ENCODE data around the gene NAA30.
"Not testable (repeated sequence)": the region's sequence is repeated elsewhere in the genome, so short reads cannot be mapped to it uniquely, and the experiment has no call there.

NAA30 gene

GRCh38 chr14:57362361-57362760 lies 28.0 kb upstream of the NAA30 start:
- DNase-seq (ENCODE audit: extremely low read depth, low read depth), result no peak
- H3K4me3 ChIP-seq (replicated peaks; ENCODE audit: low read depth, low read length), result no peak overlapping the region
- TF ChIP-seq, protein P1, sequence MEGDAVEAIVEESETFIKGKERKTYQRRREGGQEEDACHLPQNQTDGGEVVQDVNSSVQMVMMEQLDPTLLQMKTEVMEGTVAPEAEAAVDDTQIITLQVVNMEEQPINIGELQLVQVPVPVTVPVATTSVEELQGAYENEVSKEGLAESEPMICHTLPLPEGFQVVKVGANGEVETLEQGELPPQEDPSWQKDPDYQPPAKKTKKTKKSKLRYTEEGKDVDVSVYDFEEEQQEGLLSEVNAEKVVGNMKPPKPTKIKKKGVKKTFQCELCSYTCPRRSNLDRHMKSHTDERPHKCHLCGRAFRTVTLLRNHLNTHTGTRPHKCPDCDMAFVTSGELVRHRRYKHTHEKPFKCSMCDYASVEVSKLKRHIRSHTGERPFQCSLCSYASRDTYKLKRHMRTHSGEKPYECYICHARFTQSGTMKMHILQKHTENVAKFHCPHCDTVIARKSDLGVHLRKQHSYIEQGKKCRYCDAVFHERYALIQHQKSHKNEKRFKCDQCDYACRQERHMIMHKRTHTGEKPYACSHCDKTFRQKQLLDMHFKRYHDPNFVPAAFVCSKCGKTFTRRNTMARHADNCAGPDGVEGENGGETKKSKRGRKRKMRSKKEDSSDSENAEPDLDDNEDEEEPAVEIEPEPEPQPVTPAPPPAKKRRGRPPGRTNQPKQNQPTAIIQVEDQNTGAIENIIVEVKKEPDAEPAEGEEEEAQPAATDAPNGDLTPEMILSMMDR (IDR thresholded peaks at IDR 0.05; ENCODE audit: low read depth, low read length, missing control alignments), result no peak

- DNase-seq (ENCODE audit: extremely low read depth, low read depth), result no peak
- H3K4me3 ChIP-seq (replicated peaks; ENCODE audit: low read depth, low read length), result no peak overlapping the region
- TF ChIP-seq, protein P1 (IDR thresholded peaks at IDR 0.05; ENCODE audit: low read depth, low read length, missing control alignments), result no peak
Measured at GRCh38 chr14:57364659-57365450, 25.5 kb upstream of the NAA30 start.

DNA sequence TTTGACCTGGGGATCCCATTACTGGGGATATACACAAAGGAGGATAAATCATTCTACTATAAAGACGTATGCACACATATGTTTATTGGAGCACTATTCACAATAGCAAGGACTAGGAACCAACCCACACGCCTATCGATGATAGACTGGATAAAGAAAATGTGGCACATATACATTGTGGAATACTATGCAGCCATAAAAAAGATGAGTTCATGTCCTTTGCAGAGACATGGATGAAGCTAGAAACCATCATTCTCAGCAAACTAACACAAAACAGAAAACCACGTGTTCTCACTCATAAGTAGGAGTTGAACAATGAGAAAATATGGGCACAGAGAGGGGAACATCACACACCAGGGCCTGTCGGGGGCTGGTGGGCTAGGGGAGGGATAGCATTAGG lies 20.2 kb upstream of the NAA30 start:
- H3K4me3 ChIP-seq (replicated peaks; ENCODE audit: low read depth, low read length), result not testable (repeated sequence)

GRCh38 chr14:57371013-57371412 lies 19.4 kb upstream of the NAA30 start:
- H3K4me3 ChIP-seq (replicated peaks; ENCODE audit: low read depth, low read length), result no peak overlapping the region
- TF ChIP-seq, protein P1 (IDR thresholded peaks at IDR 0.05; ENCODE audit: low read depth, low read length, missing control alignments), result no peak
- no peak for DNase-seq (ENCODE audit: extremely low read depth, low read depth)

More for the DNA sequence above, 20.2 kb upstream of the NAA30 start:
- not testable (repeated sequence) for DNase-seq (ENCODE audit: extremely low read depth, low read depth)

- no peak for DNase-seq (ENCODE audit: extremely low read depth, low read depth)
- H3K4me3 ChIP-seq (replicated peaks; ENCODE audit: low read depth, low read length), result no peak overlapping the region
- TF ChIP-seq, protein P1 (IDR thresholded peaks at IDR 0.05; ENCODE audit: low read depth, low read length, missing control alignments), result no peak
Measured at GRCh38 chr14:57375156-57375555, 15.2 kb upstream of the NAA30 start.

GRCh38 chr14:57378661-57379060 lies 11.7 kb upstream of the NAA30 start:
- no peak overlapping the region for H3K4me3 ChIP-seq (replicated peaks; ENCODE audit: low read depth, low read length)
- TF ChIP-seq, protein P1 (IDR thresholded peaks at IDR 0.05; ENCODE audit: low read depth, low read length, missing control alignments), result no peak
- DNase-seq (ENCODE audit: extremely low read depth, low read depth), result no peak

DNA sequence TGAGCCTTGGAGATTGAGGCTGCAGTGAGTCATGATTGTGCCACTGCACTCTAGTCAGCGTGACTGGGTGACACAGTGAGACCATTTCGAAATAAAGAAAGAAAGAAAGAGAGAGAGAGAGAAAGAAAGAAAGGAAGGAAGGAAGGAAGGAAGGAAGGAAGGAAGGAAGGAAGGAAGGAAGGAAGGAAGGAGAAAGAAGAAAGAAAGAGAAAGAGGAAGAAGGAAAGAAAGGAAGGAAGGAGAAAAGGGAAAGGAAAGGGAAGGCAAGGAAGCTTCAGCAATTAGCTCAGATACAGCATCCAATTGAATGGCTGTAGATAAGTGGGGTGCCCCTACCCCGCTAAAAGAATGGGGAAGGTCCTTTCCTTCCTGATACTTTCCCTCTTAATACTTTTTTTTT lies 9.5 kb upstream of the NAA30 start:
- no peak overlapping the region for H3K4me3 ChIP-seq (replicated peaks; ENCODE audit: low read depth, low read length)
- no peak for DNase-seq (ENCODE audit: extremely low read depth, low read depth)
- TF ChIP-seq, protein P1 (IDR thresholded peaks at IDR 0.05; ENCODE audit: low read depth, low read length, missing control alignments), result no peak
